Upper lobe of left lung (tissue), 6 donors: ENCODE data around the gene KCNMB1. TPM values are rescaled to one million over a fixed set of nuclear protein-coding genes. Genes with fewer than 3 reads are reported as not detected.
A peak's percentile ranks its signal among the peaks of the same experiment; 100 is the strongest.

Experiments used
- ATAC-seq, 2 donors: fragments of 200-7000 bp; cut with Tn5 transposase; one replicate each; pipeline ENCODE4 v1.9.1; 2022; ENCODE audit warnings: mild to moderate bottlenecking in 2 of 2, moderate library complexity in 2 of 2; ENCODE audit not compliant: low FRiP score in 2 of 2
- DNase-seq, 2 donors: peaks; one replicate each; pipeline ENCODE4 v3.0.0-alpha.2; 2019 to 2020
- H3K27ac ChIP-seq, 4 donors: fragments of 200-600 bp; sonication (generic); one replicate each; pipeline ENCODE4 v1.5.1; 2016 to 2019
- H3K27me3 ChIP-seq, 4 donors: fragments of 200-600 bp; sonication (generic); one replicate each; pipeline ENCODE4 v1.5.1; 2017 to 2019
- H3K36me3 ChIP-seq, 4 donors: fragments of 200-600 bp; sonication (generic); one replicate each; pipeline ENCODE4 v1.5.1; 2016 to 2019
- H3K4me1 ChIP-seq, 4 donors: fragments of 200-600 bp; sonication (generic); one replicate each; pipeline ENCODE4 v1.5.1; 2018 to 2019
- H3K4me3 ChIP-seq, 4 donors: fragments of 200-600 bp; sonication (generic); one replicate each; pipeline ENCODE4 v1.5.1; 2017 to 2019; ENCODE audit warnings: mild to moderate bottlenecking in 2 of 4, moderate library complexity in 1 of 4
- H3K9me3 ChIP-seq, 4 donors: fragments of 200-600 bp; sonication (generic); one replicate each; pipeline ENCODE4 v1.5.1; 2018 to 2019
- EP300 ChIP-seq, 4 donors: sonication (generic); formaldehyde crosslinking; IDR thresholded peaks; one replicate each; pipeline ENCODE4 v1.5.1; 2017; ENCODE audit warnings: antibody characterized with exemption in 4 of 4, control low read depth in 2 of 4
- POLR2A ChIP-seq, 4 donors: fragments of 450-650 bp; IDR thresholded peaks; one replicate each; pipeline ENCODE4 v1.5.1; 2016 to 2017; ENCODE audit warnings: antibody characterized with exemption in 4 of 4, mild to moderate bottlenecking in 2 of 4
- POLR2AphosphoS5 ChIP-seq, 2 donors: sonication (generic); formaldehyde crosslinking; IDR thresholded peaks; one replicate each; pipeline ENCODE4 v1.5.1; 2017; ENCODE audit warnings: antibody characterized with exemption in 2 of 2
- WGBS, 2 donors: methylation state at CpG; one replicate each; pipeline ENCODE4 v1.1.5; 2017 to 2018; 5-methylcytosine and 5-hydroxymethylcytosine counted together
- total RNA-seq, 6 donors: library from RNA; depleted of rRNA in 4 of 6; stranded (reverse); fragments of >200 nt in 4 of 6; gene quantifications; one replicate each; pipeline versions ENCODE4 v1.1.0 to v1.2.1, GENCODE V29; 2016 to 2021
- TF ChIP-seq, protein P1 (sequence below), 6 experiments: fragments of 450-650 bp in 4 of 6; fragments of 200-600 bp in 2 of 6; sonication (generic) in 2 of 6; IDR thresholded peaks; one replicate each; pipeline ENCODE4 v1.5.1; 2016 to 2019; ENCODE audit warnings: antibody characterized with exemption in 6 of 6
- donor health status: DM: no; HTN: no; CAD: no; lungs with moderate emphysema.
- donor health status: DM: no; HTN: yes; CAD: no; lungs with severe emphysema.

The KCNMB1 gene
- total RNA-seq, 6 donors from 2014 or later = 1.1 to 5.3 (median 2.0) TPM

DNA sequence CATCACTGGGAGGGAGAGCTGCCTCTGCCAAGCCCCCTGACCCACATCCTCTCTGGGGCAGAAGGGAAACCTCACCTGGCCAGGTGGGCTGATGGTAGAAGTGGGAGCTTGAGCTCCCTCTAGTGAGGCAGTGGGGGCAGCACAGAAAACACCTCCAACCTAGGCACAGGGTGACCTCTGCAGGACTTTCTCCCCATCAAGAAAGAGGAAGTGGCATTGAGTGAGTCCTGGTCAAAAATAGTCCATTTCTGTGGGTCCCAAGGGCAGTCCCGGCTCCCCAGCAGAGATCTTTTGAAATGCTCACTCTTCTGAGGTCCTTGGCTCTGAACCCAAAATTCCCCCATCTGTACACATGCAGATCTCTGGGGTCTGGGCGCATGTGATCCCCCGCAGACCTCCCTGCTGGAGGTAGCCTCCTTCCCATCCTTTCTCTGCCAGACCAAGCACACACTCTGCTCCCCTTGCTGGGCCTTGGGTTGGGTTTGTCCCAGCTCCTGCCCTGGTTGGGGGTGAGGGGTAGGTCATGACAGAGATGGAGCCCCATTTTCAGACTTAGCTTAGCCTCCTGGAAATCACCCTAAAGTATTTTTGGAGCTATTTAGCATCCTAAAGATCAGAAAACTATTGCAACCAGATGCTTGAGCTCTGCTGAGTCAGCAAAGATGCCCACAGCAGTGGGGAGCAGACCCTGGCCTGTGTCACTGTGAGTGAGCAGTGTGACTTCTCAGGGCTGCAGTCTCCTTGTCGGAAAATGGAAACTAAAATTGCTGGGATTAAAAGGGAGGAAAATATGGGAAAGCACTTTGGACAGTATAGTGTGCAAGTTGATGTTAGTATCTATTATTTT, 50.0 kb downstream of the KCNMB1 start:
- Histone ChIP-seq H3K9me3 (no peaks in the 10 kb centered on the region), H3K27ac (peak overlapping the region in 1 of 4 donors; percentile 37), H3K4me1 (peaks cover 5 to 23% (median 18%) of the 10 kb centered on the region in 4 donors), H3K4me3 (no peak overlapping the region), H3K27me3 (no peaks in the 10 kb centered on the region), H3K36me3 (no peaks in the 10 kb centered on the region)
- ATAC-seq = peak; percentile 6 to 73
- TF ChIP-seq, protein P1, sequence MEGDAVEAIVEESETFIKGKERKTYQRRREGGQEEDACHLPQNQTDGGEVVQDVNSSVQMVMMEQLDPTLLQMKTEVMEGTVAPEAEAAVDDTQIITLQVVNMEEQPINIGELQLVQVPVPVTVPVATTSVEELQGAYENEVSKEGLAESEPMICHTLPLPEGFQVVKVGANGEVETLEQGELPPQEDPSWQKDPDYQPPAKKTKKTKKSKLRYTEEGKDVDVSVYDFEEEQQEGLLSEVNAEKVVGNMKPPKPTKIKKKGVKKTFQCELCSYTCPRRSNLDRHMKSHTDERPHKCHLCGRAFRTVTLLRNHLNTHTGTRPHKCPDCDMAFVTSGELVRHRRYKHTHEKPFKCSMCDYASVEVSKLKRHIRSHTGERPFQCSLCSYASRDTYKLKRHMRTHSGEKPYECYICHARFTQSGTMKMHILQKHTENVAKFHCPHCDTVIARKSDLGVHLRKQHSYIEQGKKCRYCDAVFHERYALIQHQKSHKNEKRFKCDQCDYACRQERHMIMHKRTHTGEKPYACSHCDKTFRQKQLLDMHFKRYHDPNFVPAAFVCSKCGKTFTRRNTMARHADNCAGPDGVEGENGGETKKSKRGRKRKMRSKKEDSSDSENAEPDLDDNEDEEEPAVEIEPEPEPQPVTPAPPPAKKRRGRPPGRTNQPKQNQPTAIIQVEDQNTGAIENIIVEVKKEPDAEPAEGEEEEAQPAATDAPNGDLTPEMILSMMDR (IDR thresholded peaks at IDR 0.05) = peak; percentile 28 to 76 (median 56)
- TF ChIP-seq EP300 (IDR thresholded peaks at IDR 0.05) = no peak
- DNase-seq = peak in 1 of 2 donors; percentile 68
- WGBS, 2 donors = 82 to 89% methylated on average over 3 to 4 of the region's 4 CpGs

DNA sequence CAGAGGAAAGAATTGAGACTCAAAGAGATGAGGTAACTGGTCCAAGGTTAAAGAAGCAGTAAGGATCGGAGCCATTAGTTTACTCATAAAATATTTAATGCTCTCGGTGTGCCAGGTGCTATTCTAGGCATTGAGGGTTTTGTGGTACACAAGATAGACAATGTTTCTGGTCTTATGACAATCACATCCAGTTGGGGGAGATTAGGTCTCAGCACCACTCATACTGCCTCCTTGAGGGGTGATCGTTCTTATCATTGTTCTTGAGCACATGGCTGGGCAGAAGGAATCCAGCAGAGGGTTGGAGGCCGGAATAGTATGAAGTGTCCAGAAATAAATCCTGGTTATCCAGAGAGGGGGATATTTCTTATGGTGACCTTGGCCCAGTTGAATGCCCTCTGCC, 50.9 kb downstream of the KCNMB1 start:
- WGBS, 2 donors = 74 to 86% methylated on average over 4 of the region's 4 CpGs

DNA sequence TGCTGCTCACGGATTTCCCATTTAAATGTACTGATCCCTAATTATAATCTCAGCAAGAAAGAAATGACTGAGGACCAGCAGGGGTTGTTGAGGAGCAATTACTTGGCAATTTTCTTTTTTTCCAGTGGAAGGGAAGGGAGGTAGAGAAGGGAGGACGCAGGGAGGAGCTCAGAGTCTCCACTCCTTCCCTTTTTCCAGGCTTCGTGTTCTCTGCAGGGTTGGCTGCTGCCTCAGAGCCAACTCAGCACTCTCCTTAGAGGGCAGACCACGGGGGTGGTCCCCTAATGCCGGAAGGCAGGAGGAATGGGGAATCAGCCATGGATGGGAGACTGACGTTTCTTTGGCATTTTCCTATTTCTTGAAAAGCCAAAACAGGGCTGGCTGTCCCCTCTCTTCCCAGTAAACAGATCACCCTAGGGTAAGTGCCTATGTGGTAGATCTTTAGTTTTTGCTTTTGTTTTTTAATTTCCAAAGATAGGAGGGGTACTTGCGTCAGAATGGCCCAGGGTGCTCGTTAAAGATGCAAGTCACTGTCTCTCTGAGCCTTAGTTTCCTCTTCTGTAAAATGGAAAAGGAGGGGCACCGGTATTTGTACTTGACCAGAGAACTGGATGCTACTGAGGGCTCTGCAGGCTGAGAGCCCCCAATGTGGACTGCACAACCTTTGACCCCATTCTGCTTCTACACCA, 52.0 kb downstream of the KCNMB1 start:
- ATAC-seq (peak in 1 of 2 donors; percentile 32), DNase-seq (no peak)
- H3K27ac ChIP-seq = peak overlapping the region in 2 of 4 donors; percentile 8 to 71
- no peaks in the 10 kb centered on the region for H3K27me3 ChIP-seq
- no peaks in the 10 kb centered on the region for H3K9me3 ChIP-seq
- no peaks in the 10 kb centered on the region for H3K36me3 ChIP-seq
- 68 to 72% methylated on average over 9 of the region's 9 CpGs for WGBS, 2 donors
- TF ChIP-seq POLR2AphosphoS5 (IDR thresholded peaks at IDR 0.05) (no peak), POLR2A (IDR thresholded peaks at IDR 0.05) (peak in 1 of 4 donors; percentile 15)
- TF ChIP-seq, protein P1 (IDR thresholded peaks at IDR 0.05) = no peak
- peaks cover 2 to 32% (median 29%) of the 10 kb centered on the region in 4 donors for H3K4me1 ChIP-seq
- no peak overlapping the region for H3K4me3 ChIP-seq

More for the DNA sequence above, 50.9 kb downstream of the KCNMB1 start:
- no peak for DNase-seq
- H3K9me3 ChIP-seq = no peaks in the 10 kb centered on the region
- peaks cover 5 to 31% (median 23%) of the 10 kb centered on the region in 4 donors for H3K4me1 ChIP-seq
- no peaks in the 10 kb centered on the region for H3K27me3 ChIP-seq
- no peak for ATAC-seq
- no peaks in the 10 kb centered on the region for H3K36me3 ChIP-seq
- no peak overlapping the region for H3K4me3 ChIP-seq
- peak overlapping the region in 1 of 4 donors; percentile 19 for H3K27ac ChIP-seq
- no peak for TF ChIP-seq EP300 (IDR thresholded peaks at IDR 0.05)
- no peak for TF ChIP-seq POLR2A (IDR thresholded peaks at IDR 0.05)
- TF ChIP-seq, protein P1 (IDR thresholded peaks at IDR 0.05) = no peak
- no peak for TF ChIP-seq POLR2AphosphoS5 (IDR thresholded peaks at IDR 0.05)

DNA sequence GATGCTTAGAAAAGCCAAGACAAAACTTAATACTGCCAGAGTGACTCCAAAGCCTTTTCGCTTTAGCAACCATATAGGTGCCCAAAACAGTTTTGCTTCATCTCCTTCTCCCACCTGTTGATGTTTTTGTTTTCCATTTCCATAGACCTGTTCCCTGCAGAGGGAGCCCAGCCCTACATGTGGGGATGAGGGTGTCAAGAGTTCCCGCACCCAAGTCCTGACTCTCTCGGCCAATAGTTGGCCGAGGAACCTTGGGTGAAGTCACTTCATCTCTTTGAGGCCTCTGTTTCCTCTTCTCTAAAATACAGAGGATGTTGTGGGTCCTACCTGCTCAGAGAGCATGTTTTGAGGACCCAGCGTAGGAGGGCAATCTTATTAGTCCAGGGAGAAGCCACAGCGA, 53.1 kb downstream of the KCNMB1 start:
- ATAC-seq (no peak), DNase-seq (no peak)
- H3K27ac ChIP-seq = peak overlapping the region in 1 of 4 donors; percentile 71
- WGBS, 2 donors = 82 to 89% methylated on average over 6 of the region's 6 CpGs
- no peaks in the 10 kb centered on the region for H3K9me3 ChIP-seq
- H3K36me3 ChIP-seq = no peaks in the 10 kb centered on the region
- peaks cover 8 to 42% (median 35%) of the 10 kb centered on the region in 4 donors for H3K4me1 ChIP-seq
- no peak for TF ChIP-seq EP300 (IDR thresholded peaks at IDR 0.05)
- TF ChIP-seq, protein P1 (IDR thresholded peaks at IDR 0.05) = no peak
- H3K4me3 ChIP-seq = no peak overlapping the region
- H3K27me3 ChIP-seq = no peaks in the 10 kb centered on the region
